Hepatocyte (in vitro differentiated cells): Measurements from ENCODE around the gene RAB33B.

Source experiments
- EZH2 ChIP-seq: fragments of 200-600 bp; sonication (generic); IDR thresholded peaks from 2 replicates; pipeline ENCODE4 v1.6.1; 2016; ENCODE audit warnings: antibody characterized with exemption, mild to moderate bottlenecking, borderline replicate concordance
- EZH2phosphoT487 ChIP-seq: fragments of 200-600 bp; sonication (generic); IDR thresholded peaks from one replicate; pipeline ENCODE4 v1.6.1; 2018; ENCODE audit warnings: antibody characterized with exemption, mild to moderate bottlenecking, low read depth, moderate library complexity; ENCODE audit not compliant: unreplicated experiment, severe bottlenecking
- TF ChIP-seq, protein P1 (sequence below): fragments of 200-600 bp; sonication (generic); IDR thresholded peaks from 2 replicates; pipeline ENCODE4 v1.5.1; 2016; ENCODE audit warnings: antibody characterized with exemption, mild to moderate bottlenecking; ENCODE audit not compliant: poor library complexity

DNA sequence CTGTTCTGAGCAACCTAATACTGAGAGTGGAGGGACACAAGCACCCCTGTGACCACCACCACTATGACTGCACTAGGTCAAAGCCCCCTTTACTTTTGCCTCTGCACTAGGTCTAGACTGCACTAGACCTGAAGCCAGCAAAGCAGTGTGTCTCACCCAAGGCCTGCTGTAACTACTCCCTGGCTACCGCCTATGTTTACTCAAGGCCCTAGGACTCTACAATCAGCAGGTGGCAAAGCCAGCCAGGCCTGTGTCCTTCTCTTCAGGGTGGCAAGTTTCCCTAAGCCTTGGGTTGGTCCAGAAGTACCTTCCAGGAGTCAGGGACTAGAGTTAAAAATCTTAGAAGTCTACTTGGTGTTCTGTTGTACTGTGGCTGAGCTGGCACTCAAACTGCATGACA is 15.9 kb downstream of the RAB33B start:
- TF ChIP-seq, protein P1, sequence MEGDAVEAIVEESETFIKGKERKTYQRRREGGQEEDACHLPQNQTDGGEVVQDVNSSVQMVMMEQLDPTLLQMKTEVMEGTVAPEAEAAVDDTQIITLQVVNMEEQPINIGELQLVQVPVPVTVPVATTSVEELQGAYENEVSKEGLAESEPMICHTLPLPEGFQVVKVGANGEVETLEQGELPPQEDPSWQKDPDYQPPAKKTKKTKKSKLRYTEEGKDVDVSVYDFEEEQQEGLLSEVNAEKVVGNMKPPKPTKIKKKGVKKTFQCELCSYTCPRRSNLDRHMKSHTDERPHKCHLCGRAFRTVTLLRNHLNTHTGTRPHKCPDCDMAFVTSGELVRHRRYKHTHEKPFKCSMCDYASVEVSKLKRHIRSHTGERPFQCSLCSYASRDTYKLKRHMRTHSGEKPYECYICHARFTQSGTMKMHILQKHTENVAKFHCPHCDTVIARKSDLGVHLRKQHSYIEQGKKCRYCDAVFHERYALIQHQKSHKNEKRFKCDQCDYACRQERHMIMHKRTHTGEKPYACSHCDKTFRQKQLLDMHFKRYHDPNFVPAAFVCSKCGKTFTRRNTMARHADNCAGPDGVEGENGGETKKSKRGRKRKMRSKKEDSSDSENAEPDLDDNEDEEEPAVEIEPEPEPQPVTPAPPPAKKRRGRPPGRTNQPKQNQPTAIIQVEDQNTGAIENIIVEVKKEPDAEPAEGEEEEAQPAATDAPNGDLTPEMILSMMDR: no peak
- TF ChIP-seq EZH2 (no peak), EZH2phosphoT487 (no peak)
